Testis (tissue), 3 donors: ENCODE results near the gene KLK15. TPM values are rescaled to one million over a fixed set of nuclear protein-coding genes. Genes with fewer than 3 reads are reported as not detected.
A peak's percentile ranks its signal among the peaks of the same experiment; 100 is the strongest.

ENCODE experiments used
- DNase-seq: peaks from one replicate; pipeline ENCODE4 v3.0.0-alpha.2; 2019
- H3K27ac ChIP-seq, 2 donors: fragments of 200-600 bp; sonication (generic); one replicate each; pipeline ENCODE4 v1.5.1; 2019
- H3K27me3 ChIP-seq: fragments of 200-600 bp; sonication (generic); one replicate; pipeline ENCODE4 v1.5.1; 2019
- H3K36me3 ChIP-seq: fragments of 200-600 bp; sonication (generic); one replicate; pipeline ENCODE4 v1.5.1; 2017; ENCODE audit warnings: low read depth; ENCODE audit errors: missing control alignments
- H3K4me1 ChIP-seq: fragments of 200-600 bp; sonication (generic); one replicate; pipeline ENCODE4 v1.5.1; 2019
- H3K4me3 ChIP-seq, 2 donors: fragments of 200-600 bp; sonication (generic); one replicate each; pipeline ENCODE4 v1.5.1; 2017 to 2019
- H3K9me3 ChIP-seq: fragments of 200-600 bp; sonication (generic); one replicate; pipeline ENCODE4 v1.5.1; 2017
- CTCF ChIP-seq, 3 experiments: fragments of 450-650 bp in 2 of 3; fragments of 200-600 bp in 1 of 3; sonication (generic) in 1 of 3; IDR thresholded peaks; one replicate each; pipeline ENCODE4 v1.5.1; 2016 to 2019; ENCODE audit warnings: antibody characterized with exemption in 3 of 3, mild to moderate bottlenecking in 2 of 3, moderate library complexity in 1 of 3
- POLR2A ChIP-seq: fragments of 450-650 bp; IDR thresholded peaks from one replicate; pipeline ENCODE4 v1.6.1; 2017; ENCODE audit warnings: antibody characterized with exemption, mild to moderate bottlenecking, moderate library complexity
- WGBS, 2 donors: methylation state at CpG; one replicate each; pipeline ENCODE4 v1.1.5; 2018; 5-methylcytosine and 5-hydroxymethylcytosine counted together
- intact Hi-C: fragments of 100-400 bp; cut with DNase I; formaldehyde crosslinking; loops from one replicate; pipeline ENCODE4 v1.15.1; 2023; ENCODE audit warnings: low total_unique reads
- polyA plus RNA-seq: library from polyadenylated mRNA; stranded (reverse); fragments of 350-450 nt; fragmentation: Illumina TruSeq; extraction: RNeasy Lipid Tissue Mini Kit (QIAGEN cat#74804); gene quantifications from one replicate; pipeline ENCODE4 v1.2.3, GENCODE V29; 2014; ENCODE audit warnings: low read depth, low replicate concordance; ENCODE audit not compliant: insufficient read depth
- total RNA-seq, 2 donors: library from RNA; depleted of rRNA; stranded (reverse); fragments of >200 nt; gene quantifications; one replicate each; pipeline ENCODE4 v1.2.3, GENCODE V29; 2016

Gene KLK15
- total and polyA plus RNA-seq, 3 donors from 2014 or later, result 5.5 to 9.0 (median 7.4) TPM

DNA sequence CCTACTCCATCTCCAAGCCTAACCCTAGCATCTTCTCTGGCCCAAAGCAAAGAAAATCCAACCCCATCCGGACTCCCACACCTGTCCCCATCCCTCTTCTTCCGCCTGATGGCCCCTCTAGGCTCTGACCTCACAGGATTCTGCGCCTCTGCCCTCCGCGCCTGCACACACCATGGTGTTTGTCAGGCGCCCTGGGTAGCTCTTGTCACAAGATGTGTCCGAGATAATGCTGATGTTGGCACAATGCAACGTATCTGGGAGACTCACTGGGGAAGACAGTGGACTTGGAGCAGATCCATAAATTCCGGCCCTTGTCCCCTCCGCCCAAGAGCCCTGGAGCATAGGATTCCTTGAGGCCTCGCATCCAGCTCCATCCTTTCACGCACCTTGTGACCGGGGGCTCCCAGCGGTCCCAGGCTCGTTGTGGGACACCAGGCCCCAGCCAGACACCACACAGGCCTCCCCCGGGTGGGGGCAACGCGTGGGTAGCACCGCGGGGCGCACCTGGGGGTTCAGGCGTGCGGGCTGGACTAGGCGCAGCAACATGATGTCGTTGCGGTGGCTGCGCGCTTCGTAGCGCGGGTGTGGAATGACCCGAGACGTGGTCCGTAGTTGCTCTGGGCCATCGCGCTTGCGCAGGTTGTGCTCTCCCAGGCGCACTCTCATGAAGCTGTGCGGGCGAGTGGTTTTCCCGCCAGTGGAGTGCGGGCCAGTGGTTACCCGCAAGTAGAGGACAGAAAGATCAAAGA is 6.7 kb downstream of the KLK15 start:
- Histone ChIP-seq H3K27ac (no peak overlapping the region), H3K4me3 (peak overlapping the region; percentile 24 to 32), H3K27me3 (no peaks in the 10 kb centered on the region), H3K4me1 (no peaks in the 10 kb centered on the region), H3K36me3 (no peaks in the 10 kb centered on the region), H3K9me3 (no peaks in the 10 kb centered on the region)
- WGBS, 2 donors, result 57 to 63% methylated on average over 19 to 43 of the region's 43 CpGs
- intact Hi-C loops, result no loop called here
- no peak for TF ChIP-seq CTCF (IDR thresholded peaks at IDR 0.05)
- TF ChIP-seq POLR2A, result no peak
- peak; percentile 56 for DNase-seq

GRCh38 chr19:50823389-50824042 is 9.9 kb downstream of the KLK15 start, which contains the start of gene KLK1:
TSS of gene KLK1 (minus strand) at chr19:50823787. CDS start at chr19:50823748, 39 bp downstream.
- no peak for DNase-seq
- H3K27ac ChIP-seq, result no peak within 1 kb of the TSS
- TF ChIP-seq POLR2A, result no peak
- no peak for TF ChIP-seq CTCF (IDR thresholded peaks at IDR 0.05)
- 54 to 55% methylated on average over 12 to 14 of the region's 14 CpGs for WGBS, 2 donors
- H3K4me1 ChIP-seq, result no peaks in the 10 kb centered on the region
- no peaks in the 10 kb centered on the region for H3K9me3 ChIP-seq
- no peaks in the 10 kb centered on the region for H3K27me3 ChIP-seq
- intact Hi-C loops, result no loop called here
- H3K4me3 ChIP-seq, result no peak within 1 kb of the TSS
- H3K36me3 ChIP-seq, result no peaks in the 10 kb centered on the region

GRCh38 chr19:50822661-50823208 is 10.6 kb downstream of the KLK15 start:
- Histone ChIP-seq H3K27me3 (no peaks in the 10 kb centered on the region), H3K27ac (no peak overlapping the region), H3K4me3 (no peak overlapping the region), H3K4me1 (no peaks in the 10 kb centered on the region), H3K9me3 (no peaks in the 10 kb centered on the region), H3K36me3 (no peaks in the 10 kb centered on the region)
- TF ChIP-seq POLR2A, result no peak
- no peak for TF ChIP-seq CTCF (IDR thresholded peaks at IDR 0.05)
- WGBS, 2 donors, result 85 to 88% methylated on average over 7 of the region's 7 CpGs
- DNase-seq, result no peak
- intact Hi-C loops, result no loop called here

DNA sequence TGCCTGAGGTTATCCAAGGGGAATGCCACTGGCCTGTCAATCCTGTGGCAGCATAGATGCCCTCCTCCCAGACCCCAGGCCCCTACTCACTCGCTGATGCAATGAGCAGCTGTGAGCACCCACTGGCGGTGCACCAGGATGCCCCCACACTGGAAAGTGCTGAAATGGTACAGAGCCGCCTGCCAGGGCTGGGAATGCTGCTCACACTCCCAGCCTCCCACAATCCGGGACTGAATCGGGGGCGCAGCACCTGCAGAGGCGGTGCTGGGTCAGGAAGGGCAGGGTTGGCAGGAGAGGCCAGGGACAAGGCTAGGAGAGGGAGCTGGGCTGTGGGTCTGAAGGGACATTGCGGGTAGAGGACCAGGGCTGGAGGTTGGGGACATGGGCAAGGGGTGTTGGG is 11.8 kb downstream of the KLK15 start:
- Histone ChIP-seq H3K36me3 (no peaks in the 10 kb centered on the region), H3K4me3 (no peak overlapping the region), H3K27ac (no peak overlapping the region), H3K27me3 (no peaks in the 10 kb centered on the region), H3K4me1 (no peaks in the 10 kb centered on the region), H3K9me3 (no peaks in the 10 kb centered on the region)
- WGBS, 2 donors, result 50 to 70% methylated on average over 5 to 8 of the region's 8 CpGs
- no peak for DNase-seq
- TF ChIP-seq CTCF (IDR thresholded peaks at IDR 0.05) (no peak), POLR2A (no peak)
- intact Hi-C loops, result no loop called here
